ENCODE results near the gene SNTG2.
"Not testable (repeated sequence)": the region's sequence is repeated elsewhere in the genome, so short reads cannot be mapped to it uniquely, and the experiment has no call there.

SNTG2 gene

DNA sequence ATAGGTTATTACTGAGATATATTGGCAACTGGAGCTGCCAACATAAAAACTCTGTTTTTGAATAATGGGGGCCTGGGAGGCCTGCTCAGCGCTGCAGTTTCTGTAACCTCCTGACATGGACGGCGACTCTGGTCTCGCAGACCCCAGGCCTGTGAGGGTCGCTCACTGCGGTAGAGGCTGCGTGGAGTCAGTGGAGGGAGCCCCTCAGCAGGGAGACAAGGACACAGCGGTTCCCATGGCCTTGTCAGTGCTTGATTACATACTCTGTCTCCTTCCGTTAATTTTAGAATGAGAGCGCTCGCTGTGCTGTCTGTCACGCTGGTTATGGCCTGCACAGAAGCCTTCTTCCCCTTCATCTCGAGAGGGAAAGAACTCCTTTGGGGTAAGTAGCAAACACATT, 463.5 kb downstream of the SNTG2 start:
- no peak overlapping the region for H2BK5ac ChIP-seq (ENCODE audit: low read length)
- H3K4me1 ChIP-seq (ENCODE audit: control insufficient read depth in 2 of 2, insufficient read depth in 1 of 2, low read depth in 1 of 2, low read length in 2 of 2), result peaks cover 0 to under 1% of the 10 kb centered on the region in 2 donors
- no peak overlapping the region for H4K91ac ChIP-seq (ENCODE audit: low read depth, low read length, poor library complexity)
- H3K9ac ChIP-seq (ENCODE audit: low read depth, low read length, poor library complexity), result no peak overlapping the region
- no peak overlapping the region for H2BK120ac ChIP-seq (ENCODE audit: low read depth, low read length)
- H3K18ac ChIP-seq (ENCODE audit: low read length), result peak overlapping the region; percentile 29
- no peaks in the 10 kb centered on the region for H3K36me3 ChIP-seq (replicated peaks in 1 of 2; ENCODE audit: control insufficient read depth in 2 of 2, insufficient read depth in 2 of 2, low read length in 2 of 2)
- H3K9me3 ChIP-seq (replicated peaks in 1 of 2; ENCODE audit: control insufficient read depth in 2 of 2, insufficient read depth in 1 of 2, low read depth in 1 of 2, low read length in 2 of 2), result no peaks in the 10 kb centered on the region
- no peak overlapping the region for H3K4me2 ChIP-seq (ENCODE audit: insufficient read depth, low read length, poor library complexity, severe bottlenecking)
- no peaks in the 10 kb centered on the region for H3K27me3 ChIP-seq (ENCODE audit: control insufficient read depth in 3 of 3, insufficient read depth in 3 of 3, low read depth in 1 of 3, low read length in 3 of 3)
- no peak for DNase-seq (ENCODE audit: low spot score)
- no peak overlapping the region for H3K23ac ChIP-seq (ENCODE audit: low read depth, low read length, poor library complexity)
- no peak overlapping the region for H3K4me3 ChIP-seq (ENCODE audit: low read length in 2 of 2)
- no peak overlapping the region for H3K14ac ChIP-seq (ENCODE audit: low read length)
- no peaks in the 10 kb centered on the region for H3K79me1 ChIP-seq (ENCODE audit: low read depth, low read length)
- H2AFZ ChIP-seq (ENCODE audit: low read length), result peak overlapping the region; percentile 18
- H2BK12ac ChIP-seq (ENCODE audit: low read length), result no peak overlapping the region
- no peak overlapping the region for H3K27ac ChIP-seq (replicated peaks; ENCODE audit: low read length)
- WGBS, 2 donors (ENCODE audit: extremely low coverage in 2 of 2, insufficient read length in 2 of 2, insufficient replicate concordance in 1 of 2), result no CpG with 5 or more reads among the region's 13 CpGs
- H3K4ac ChIP-seq (ENCODE audit: low read length), result no peak overlapping the region
- H2AK5ac ChIP-seq (ENCODE audit: low read depth, low read length), result no peak overlapping the region
- H2BK15ac ChIP-seq (ENCODE audit: low read length), result peak overlapping the region; percentile 30
- no peak overlapping the region for H4K8ac ChIP-seq (ENCODE audit: low read depth, low read length)

DNA sequence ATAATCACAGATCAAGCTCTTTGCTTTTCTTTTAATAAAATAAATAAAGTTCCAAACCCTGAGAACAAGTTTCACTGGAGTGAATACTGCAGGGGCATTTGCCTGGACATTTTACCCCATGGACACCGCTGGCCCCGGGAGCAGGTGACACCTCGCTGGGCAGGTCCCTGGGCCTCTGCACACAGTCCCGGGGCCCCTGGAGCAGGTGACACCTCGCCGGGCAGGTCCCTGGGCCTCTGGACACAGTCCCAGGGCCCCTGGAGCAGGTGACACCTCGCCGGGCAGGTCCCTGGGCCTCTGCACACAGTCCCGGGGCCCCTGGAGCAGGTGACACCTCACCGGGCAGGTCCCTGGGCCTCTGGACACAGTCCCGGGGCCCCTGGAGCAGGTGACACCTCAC, 464.3 kb downstream of the SNTG2 start:
- not testable (repeated sequence) for H3K4me2 ChIP-seq (ENCODE audit: insufficient read depth, low read length, poor library complexity, severe bottlenecking); H2BK15ac ChIP-seq (ENCODE audit: low read length); H2BK12ac ChIP-seq (ENCODE audit: low read length); H2AFZ ChIP-seq (ENCODE audit: low read length); H4K8ac ChIP-seq (ENCODE audit: low read depth, low read length); DNase-seq (ENCODE audit: low spot score); H3K4ac ChIP-seq (ENCODE audit: low read length); H3K27ac ChIP-seq (replicated peaks; ENCODE audit: low read length); H3K4me3 ChIP-seq (ENCODE audit: low read length in 2 of 2); H3K14ac ChIP-seq (ENCODE audit: low read length); H3K18ac ChIP-seq (ENCODE audit: low read length); H3K27me3 ChIP-seq (ENCODE audit: control insufficient read depth in 3 of 3, insufficient read depth in 3 of 3, low read depth in 1 of 3, low read length in 3 of 3); H3K79me1 ChIP-seq (ENCODE audit: low read depth, low read length); H3K4me1 ChIP-seq (ENCODE audit: control insufficient read depth in 2 of 2, insufficient read depth in 1 of 2, low read depth in 1 of 2, low read length in 2 of 2); H2BK5ac ChIP-seq (ENCODE audit: low read length); H2AK5ac ChIP-seq (ENCODE audit: low read depth, low read length); H3K9ac ChIP-seq (ENCODE audit: low read depth, low read length, poor library complexity); H3K9me3 ChIP-seq (replicated peaks in 1 of 2; ENCODE audit: control insufficient read depth in 2 of 2, insufficient read depth in 1 of 2, low read depth in 1 of 2, low read length in 2 of 2); H2BK120ac ChIP-seq (ENCODE audit: low read depth, low read length); H4K91ac ChIP-seq (ENCODE audit: low read depth, low read length, poor library complexity); H3K23ac ChIP-seq (ENCODE audit: low read depth, low read length, poor library complexity); H3K36me3 ChIP-seq (replicated peaks in 1 of 2; ENCODE audit: control insufficient read depth in 2 of 2, insufficient read depth in 2 of 2, low read length in 2 of 2)
- no CpG with 5 or more reads among the region's 11 CpGs for WGBS, 2 donors (ENCODE audit: extremely low coverage in 2 of 2, insufficient read length in 2 of 2, insufficient replicate concordance in 1 of 2)

DNA sequence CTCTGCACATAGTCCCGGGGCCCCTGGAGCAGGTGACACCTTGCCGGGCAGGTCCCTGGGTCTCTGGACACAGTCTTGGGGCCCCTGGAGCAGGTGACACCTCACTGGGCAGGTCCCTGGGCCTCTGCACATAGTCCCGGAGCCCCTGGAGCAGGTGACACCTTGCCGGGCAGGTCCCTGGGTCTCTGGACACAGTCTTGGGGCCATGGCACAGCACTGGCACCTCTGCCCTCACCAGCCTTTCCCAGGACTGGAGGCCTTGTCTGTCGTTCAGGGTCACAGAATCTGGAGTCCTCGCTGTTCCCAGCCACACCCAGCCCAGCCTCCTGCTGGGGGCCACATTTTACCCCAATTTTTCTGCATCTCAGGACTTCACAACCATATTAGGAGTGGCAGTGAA, 464.9 kb downstream of the SNTG2 start:
- Histone ChIP-seq H3K4me2 (ENCODE audit: insufficient read depth, low read length, poor library complexity, severe bottlenecking) (no peak overlapping the region), H3K36me3 (replicated peaks in 1 of 2; ENCODE audit: control insufficient read depth in 2 of 2, insufficient read depth in 2 of 2, low read length in 2 of 2) (no peaks in the 10 kb centered on the region)

More for the DNA sequence above, 464.9 kb downstream of the SNTG2 start:
- H3K4me1 ChIP-seq (ENCODE audit: control insufficient read depth in 2 of 2, insufficient read depth in 1 of 2, low read depth in 1 of 2, low read length in 2 of 2), result peaks cover 0 to 2% of the 10 kb centered on the region in 2 donors
- H4K8ac ChIP-seq (ENCODE audit: low read depth, low read length), result no peak overlapping the region
- no peak overlapping the region for H3K23ac ChIP-seq (ENCODE audit: low read depth, low read length, poor library complexity)
- no peak for DNase-seq (ENCODE audit: low spot score)
- no peaks in the 10 kb centered on the region for H3K9me3 ChIP-seq (replicated peaks in 1 of 2; ENCODE audit: control insufficient read depth in 2 of 2, insufficient read depth in 1 of 2, low read depth in 1 of 2, low read length in 2 of 2)
- H3K4ac ChIP-seq (ENCODE audit: low read length), result no peak overlapping the region
- H2AK5ac ChIP-seq (ENCODE audit: low read depth, low read length), result no peak overlapping the region
- H3K4me3 ChIP-seq (ENCODE audit: low read length in 2 of 2), result no peak overlapping the region
- no peak overlapping the region for H3K18ac ChIP-seq (ENCODE audit: low read length)
- H2BK120ac ChIP-seq (ENCODE audit: low read depth, low read length), result no peak overlapping the region
- H3K79me1 ChIP-seq (ENCODE audit: low read depth, low read length), result no peaks in the 10 kb centered on the region
- H3K27ac ChIP-seq (replicated peaks; ENCODE audit: low read length), result no peak overlapping the region
- H4K91ac ChIP-seq (ENCODE audit: low read depth, low read length, poor library complexity), result no peak overlapping the region
- H2BK12ac ChIP-seq (ENCODE audit: low read length), result no peak overlapping the region
- H2BK15ac ChIP-seq (ENCODE audit: low read length), result no peak overlapping the region
- no peak overlapping the region for H3K9ac ChIP-seq (ENCODE audit: low read depth, low read length, poor library complexity)
- H2AFZ ChIP-seq (ENCODE audit: low read length), result no peak overlapping the region
- H3K27me3 ChIP-seq (ENCODE audit: control insufficient read depth in 3 of 3, insufficient read depth in 3 of 3, low read depth in 1 of 3, low read length in 3 of 3), result no peaks in the 10 kb centered on the region
- no CpG with 5 or more reads among the region's 6 CpGs for WGBS, 2 donors (ENCODE audit: extremely low coverage in 2 of 2, insufficient read length in 2 of 2, insufficient replicate concordance in 1 of 2)
- no peak overlapping the region for H2BK5ac ChIP-seq (ENCODE audit: low read length)
- H3K14ac ChIP-seq (ENCODE audit: low read length), result no peak overlapping the region
